Nephron (organoid): ENCODE data around the gene COX4I1.

Experiments
- H3K27ac Mint-ChIP-seq, 3 experiments: 2 replicates each; pipeline ENCODE4 v1.8.0; 2020; ENCODE audit warnings: mixed read lengths in 3 of 3, mild to moderate bottlenecking in 2 of 3, moderate library complexity in 1 of 3
- H3K27me3 Mint-ChIP-seq: 2 replicates; pipeline ENCODE4 v1.8.0; 2021; ENCODE audit warnings: low read depth, mild to moderate bottlenecking, moderate library complexity, mixed read lengths
- H3K36me3 Mint-ChIP-seq: 2 replicates; pipeline ENCODE4 v1.8.0; 2020; ENCODE audit warnings: low read depth, mixed read lengths
- H3K4me1 Mint-ChIP-seq: 2 replicates; pipeline ENCODE4 v1.8.0; 2020; ENCODE audit warnings: mixed read lengths
- H3K4me3 Mint-ChIP-seq, 3 experiments: 2 replicates each; pipeline ENCODE4 v1.8.0; 2020; ENCODE audit warnings: mild to moderate bottlenecking in 3 of 3, mixed read lengths in 3 of 3, moderate library complexity in 2 of 3
- H3K9me3 Mint-ChIP-seq: 2 replicates; pipeline ENCODE4 v1.8.0; 2020; ENCODE audit warnings: mixed read lengths
- TF ChIP-seq, protein P1 (sequence below), 3 experiments: fragments of 200-600 bp; sonication (generic); IDR thresholded peaks; one replicate each; pipeline ENCODE4 v1.5.0; 2021; ENCODE audit warnings: antibody characterized with exemption in 3 of 3; ENCODE audit not compliant: unreplicated experiment in 3 of 3

The COX4I1 gene

DNA sequence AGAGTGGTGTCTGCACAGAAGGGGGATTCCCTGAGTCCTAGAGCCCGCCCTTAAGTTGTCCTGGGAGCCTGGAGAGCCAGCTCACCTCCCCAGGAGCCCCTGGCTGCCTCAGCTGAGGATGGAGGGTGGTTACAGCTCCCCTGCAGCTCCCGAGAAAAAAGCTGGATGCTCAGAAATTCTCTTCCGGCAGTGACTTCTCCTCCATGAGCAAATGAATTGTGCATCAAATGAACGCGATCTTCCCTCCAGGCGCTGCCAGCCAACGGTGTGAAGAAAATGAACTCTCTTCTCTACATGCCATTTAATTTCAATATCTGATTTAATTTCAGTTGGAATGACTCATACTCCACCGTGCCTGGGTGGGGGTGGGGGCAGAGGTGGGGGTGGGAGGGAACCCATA, 34.3 kb upstream of the COX4I1 start:
- no peak overlapping the region for H3K27ac Mint-ChIP-seq
- H3K4me1 Mint-ChIP-seq = no peaks in the 10 kb centered on the region
- no peak overlapping the region for H3K4me3 Mint-ChIP-seq
- H3K9me3 Mint-ChIP-seq = no peaks in the 10 kb centered on the region
- no peaks in the 10 kb centered on the region for H3K36me3 Mint-ChIP-seq
- H3K27me3 Mint-ChIP-seq = peaks cover 47% of the 10 kb centered on the region
- TF ChIP-seq, protein P1, sequence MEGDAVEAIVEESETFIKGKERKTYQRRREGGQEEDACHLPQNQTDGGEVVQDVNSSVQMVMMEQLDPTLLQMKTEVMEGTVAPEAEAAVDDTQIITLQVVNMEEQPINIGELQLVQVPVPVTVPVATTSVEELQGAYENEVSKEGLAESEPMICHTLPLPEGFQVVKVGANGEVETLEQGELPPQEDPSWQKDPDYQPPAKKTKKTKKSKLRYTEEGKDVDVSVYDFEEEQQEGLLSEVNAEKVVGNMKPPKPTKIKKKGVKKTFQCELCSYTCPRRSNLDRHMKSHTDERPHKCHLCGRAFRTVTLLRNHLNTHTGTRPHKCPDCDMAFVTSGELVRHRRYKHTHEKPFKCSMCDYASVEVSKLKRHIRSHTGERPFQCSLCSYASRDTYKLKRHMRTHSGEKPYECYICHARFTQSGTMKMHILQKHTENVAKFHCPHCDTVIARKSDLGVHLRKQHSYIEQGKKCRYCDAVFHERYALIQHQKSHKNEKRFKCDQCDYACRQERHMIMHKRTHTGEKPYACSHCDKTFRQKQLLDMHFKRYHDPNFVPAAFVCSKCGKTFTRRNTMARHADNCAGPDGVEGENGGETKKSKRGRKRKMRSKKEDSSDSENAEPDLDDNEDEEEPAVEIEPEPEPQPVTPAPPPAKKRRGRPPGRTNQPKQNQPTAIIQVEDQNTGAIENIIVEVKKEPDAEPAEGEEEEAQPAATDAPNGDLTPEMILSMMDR (IDR thresholded peaks at IDR 0.05; ENCODE audit: unreplicated experiment in 3 of 3) = no peak

GRCh38 chr16:85765767-85766166, 33.7 kb upstream of the COX4I1 start:
- TF ChIP-seq, protein P1 (IDR thresholded peaks at IDR 0.05; ENCODE audit: unreplicated experiment in 3 of 3) = no peak
- Mint-ChIP-seq H3K36me3 (peaks cover 2% of the 10 kb centered on the region), H3K4me3 (no peak overlapping the region), H3K27me3 (peaks cover 42% of the 10 kb centered on the region), H3K27ac (no peak overlapping the region), H3K9me3 (no peaks in the 10 kb centered on the region), H3K4me1 (no peaks in the 10 kb centered on the region)

DNA sequence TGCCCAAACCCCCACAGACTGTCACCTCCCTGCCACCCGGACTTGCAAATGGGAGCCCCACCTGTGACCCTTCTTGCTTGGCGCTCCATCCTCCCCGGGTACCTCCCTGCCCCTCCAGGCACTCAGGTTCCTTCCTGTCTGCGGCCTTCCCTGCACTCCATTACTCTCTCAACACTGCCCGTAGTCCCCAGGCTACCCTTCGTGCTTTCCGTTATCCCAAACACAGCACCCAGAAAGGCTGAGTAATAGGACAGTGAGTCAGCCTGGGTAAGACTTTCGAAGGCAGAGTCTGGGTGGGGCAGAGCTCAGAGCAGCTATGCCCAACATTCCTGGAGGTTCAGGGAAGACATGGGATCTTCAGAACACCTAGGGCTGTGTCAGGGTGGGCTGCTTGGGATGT, 32.0 kb upstream of the COX4I1 start:
- TF ChIP-seq, protein P1 (IDR thresholded peaks at IDR 0.05; ENCODE audit: unreplicated experiment in 3 of 3) = no peak
- no peak overlapping the region for H3K4me3 Mint-ChIP-seq

GRCh38 chr16:85768199-85768598, 31.3 kb upstream of the COX4I1 start:
- H3K36me3 Mint-ChIP-seq = peaks cover 5% of the 10 kb centered on the region
- no peak overlapping the region for H3K27ac Mint-ChIP-seq
- H3K4me1 Mint-ChIP-seq = no peaks in the 10 kb centered on the region
- TF ChIP-seq, protein P1 (IDR thresholded peaks at IDR 0.05; ENCODE audit: unreplicated experiment in 3 of 3) = no peak
- H3K9me3 Mint-ChIP-seq = no peaks in the 10 kb centered on the region
- no peak overlapping the region for H3K4me3 Mint-ChIP-seq
- H3K27me3 Mint-ChIP-seq = peaks cover 31% of the 10 kb centered on the region

More for the DNA sequence above, 32.0 kb upstream of the COX4I1 start:
- no peaks in the 10 kb centered on the region for H3K9me3 Mint-ChIP-seq
- peaks cover 5% of the 10 kb centered on the region for H3K36me3 Mint-ChIP-seq
- H3K27ac Mint-ChIP-seq = no peak overlapping the region
- H3K27me3 Mint-ChIP-seq = peaks cover 31% of the 10 kb centered on the region
- no peaks in the 10 kb centered on the region for H3K4me1 Mint-ChIP-seq

DNA sequence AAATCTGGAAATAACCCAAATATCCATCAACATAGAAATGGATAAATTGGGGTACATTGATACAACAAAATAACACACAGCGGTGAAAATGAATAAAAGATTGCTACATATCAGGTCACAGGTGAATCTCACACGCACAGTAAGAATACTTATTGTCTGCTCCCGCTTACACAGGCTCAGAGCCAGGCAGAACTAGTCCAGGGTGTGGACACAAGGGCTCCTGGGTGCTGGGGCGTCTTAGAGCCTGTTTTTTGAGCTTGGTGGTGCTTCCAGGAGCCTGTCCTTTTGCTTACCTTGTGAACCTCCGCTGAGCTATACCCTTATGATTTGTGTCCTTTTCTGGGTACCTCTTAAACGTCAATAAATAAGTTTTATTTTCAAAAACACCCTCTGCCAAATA, 28.8 kb upstream of the COX4I1 start:
- no peaks in the 10 kb centered on the region for H3K4me1 Mint-ChIP-seq
- peaks cover 12% of the 10 kb centered on the region for H3K27me3 Mint-ChIP-seq
- H3K36me3 Mint-ChIP-seq = peaks cover 5% of the 10 kb centered on the region
- no peak overlapping the region for H3K4me3 Mint-ChIP-seq
- no peak overlapping the region for H3K27ac Mint-ChIP-seq
- H3K9me3 Mint-ChIP-seq = no peaks in the 10 kb centered on the region
- TF ChIP-seq, protein P1 (IDR thresholded peaks at IDR 0.05; ENCODE audit: unreplicated experiment in 3 of 3) = no peak

GRCh38 chr16:85773044-85773443, 26.5 kb upstream of the COX4I1 start:
- no peaks in the 10 kb centered on the region for H3K27me3 Mint-ChIP-seq
- no peak overlapping the region for H3K4me3 Mint-ChIP-seq
- no peaks in the 10 kb centered on the region for H3K4me1 Mint-ChIP-seq
- peaks cover 16% of the 10 kb centered on the region for H3K36me3 Mint-ChIP-seq
- TF ChIP-seq, protein P1 (IDR thresholded peaks at IDR 0.05; ENCODE audit: unreplicated experiment in 3 of 3) = no peak
- H3K27ac Mint-ChIP-seq = no peak overlapping the region
- no peaks in the 10 kb centered on the region for H3K9me3 Mint-ChIP-seq
